Measurements from ENCODE around the gene B3GNT7.

B3GNT7 gene

GRCh38 chr2:231361701-231362554 is 33.6 kb upstream of the B3GNT7 start:
- H3K36me3 ChIP-seq (ENCODE audit: insufficient read depth, low read length) = no peaks in the 10 kb centered on the region
- no peaks in the 10 kb centered on the region for H3K9me3 ChIP-seq (ENCODE audit: insufficient read depth, low read depth, low read length)
- peaks cover 33% of the 10 kb centered on the region for H3K4me1 ChIP-seq (ENCODE audit: insufficient read depth, low read length, poor library complexity, severe bottlenecking)
- H3K4me2 ChIP-seq (ENCODE audit: low read depth, low read length, poor library complexity, severe bottlenecking) = peak overlapping the region; percentile 27
- no peaks in the 10 kb centered on the region for H3K9me2 ChIP-seq (replicated peaks; ENCODE audit: low read depth, low read length)
- H2AFZ ChIP-seq (ENCODE audit: low read length) = peak overlapping the region; percentile 61
- no peaks in the 10 kb centered on the region for H4K20me1 ChIP-seq (ENCODE audit: insufficient read depth, low read length, poor library complexity, severe bottlenecking)
- no peaks in the 10 kb centered on the region for H3K79me2 ChIP-seq (ENCODE audit: insufficient read depth, low read length)
- H3K9ac ChIP-seq (ENCODE audit: low read depth, low read length, poor library complexity, severe bottlenecking) = peak overlapping the region; percentile 51
- H3K4me3 ChIP-seq (ENCODE audit: low read length, poor library complexity, severe bottlenecking) = no peak overlapping the region
- H3F3A ChIP-seq (ENCODE audit: low read depth) = no peaks in the 10 kb centered on the region
- TF ChIP-seq EZH2phosphoT487 (IDR thresholded peaks at IDR 0.05; ENCODE audit: borderline replicate concordance) = no peak
- peak; percentile 46 for TF ChIP-seq CTCF (conservative IDR thresholded peaks at IDR 0.05; ENCODE audit: low read length)
- no peaks in the 10 kb centered on the region for H3K27me3 ChIP-seq (ENCODE audit: insufficient read depth, low read length, poor library complexity, severe bottlenecking)

DNA sequence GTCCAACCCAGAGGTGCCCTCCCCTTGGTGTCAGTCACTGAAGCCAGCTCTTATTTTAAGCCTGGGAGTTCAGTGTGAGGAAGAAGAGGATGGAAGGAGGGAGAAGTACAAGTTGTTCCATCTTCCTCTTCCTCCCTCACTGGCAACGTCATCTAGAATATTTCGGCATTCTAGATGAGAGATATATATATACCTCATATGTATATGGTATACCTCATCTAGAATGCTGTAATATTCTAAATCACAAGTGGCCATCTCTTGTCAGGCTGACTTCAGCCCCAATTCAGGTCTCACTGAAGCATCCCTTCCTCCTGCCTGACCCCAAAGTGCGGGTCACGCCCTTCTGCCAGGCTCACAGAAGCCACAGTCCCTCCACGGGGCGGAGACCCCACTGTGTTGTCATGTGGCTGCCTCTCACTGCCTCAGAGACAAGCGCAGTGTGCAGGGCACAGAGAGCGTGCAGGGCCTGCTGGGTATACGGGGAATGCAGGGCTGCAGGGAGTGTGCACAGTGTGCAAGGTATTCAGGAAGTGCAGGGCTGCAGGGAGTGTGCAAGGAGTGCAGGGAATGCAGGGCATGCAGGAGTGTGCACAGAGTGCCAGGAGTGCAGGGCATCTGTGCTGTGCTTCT is 32.8 kb upstream of the B3GNT7 start:
- Histone ChIP-seq H3K36me3 (ENCODE audit: insufficient read depth, low read length) (no peaks in the 10 kb centered on the region), H3K9me3 (ENCODE audit: insufficient read depth, low read depth, low read length) (no peaks in the 10 kb centered on the region), H3K9ac (ENCODE audit: low read depth, low read length, poor library complexity, severe bottlenecking) (peak overlapping the region; percentile 51), H3K4me3 (ENCODE audit: low read length, poor library complexity, severe bottlenecking) (no peak overlapping the region), H3K9me2 (replicated peaks; ENCODE audit: low read depth, low read length) (no peaks in the 10 kb centered on the region), H2AFZ (ENCODE audit: low read length) (no peak overlapping the region), H4K20me1 (ENCODE audit: insufficient read depth, low read length, poor library complexity, severe bottlenecking) (no peaks in the 10 kb centered on the region), H3K79me2 (ENCODE audit: insufficient read depth, low read length) (no peaks in the 10 kb centered on the region), H3K4me2 (ENCODE audit: low read depth, low read length, poor library complexity, severe bottlenecking) (peak overlapping the region; percentile 27), H3F3A (ENCODE audit: low read depth) (no peaks in the 10 kb centered on the region), H3K4me1 (ENCODE audit: insufficient read depth, low read length, poor library complexity, severe bottlenecking) (peaks cover 33% of the 10 kb centered on the region), H3K27me3 (ENCODE audit: insufficient read depth, low read length, poor library complexity, severe bottlenecking) (no peaks in the 10 kb centered on the region)
- TF ChIP-seq EZH2phosphoT487 (IDR thresholded peaks at IDR 0.05; ENCODE audit: borderline replicate concordance) (no peak), CTCF (conservative IDR thresholded peaks at IDR 0.05; ENCODE audit: low read length) (no peak)

DNA sequence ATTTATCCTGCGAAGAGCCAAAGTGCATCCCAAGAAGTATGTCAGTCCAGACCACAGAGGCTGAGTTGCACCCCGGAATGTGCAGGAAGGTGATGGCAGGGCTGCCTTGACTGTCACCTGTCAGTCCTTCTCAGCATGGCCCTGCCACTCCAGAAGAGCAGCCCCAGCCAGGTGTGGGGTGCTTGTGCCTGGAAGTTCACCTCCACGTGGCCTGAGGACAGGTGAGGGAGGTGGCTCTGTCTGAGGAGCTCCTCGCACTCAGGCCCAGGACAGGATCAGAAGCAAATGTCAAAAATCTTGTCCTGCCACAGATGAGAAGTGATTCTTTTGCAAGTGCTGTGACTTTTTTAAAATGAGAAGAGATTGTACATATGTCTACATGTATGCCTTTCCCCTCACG is 31.4 kb upstream of the B3GNT7 start:
- Histone ChIP-seq H3K4me2 (ENCODE audit: low read depth, low read length, poor library complexity, severe bottlenecking) (no peak overlapping the region), H2AFZ (ENCODE audit: low read length) (no peak overlapping the region), H4K20me1 (ENCODE audit: insufficient read depth, low read length, poor library complexity, severe bottlenecking) (no peaks in the 10 kb centered on the region), H3K79me2 (ENCODE audit: insufficient read depth, low read length) (no peaks in the 10 kb centered on the region), H3K4me1 (ENCODE audit: insufficient read depth, low read length, poor library complexity, severe bottlenecking) (peaks cover 33% of the 10 kb centered on the region), H3K9me3 (ENCODE audit: insufficient read depth, low read depth, low read length) (no peaks in the 10 kb centered on the region), H3K4me3 (ENCODE audit: low read length, poor library complexity, severe bottlenecking) (no peak overlapping the region), H3K27me3 (ENCODE audit: insufficient read depth, low read length, poor library complexity, severe bottlenecking) (no peaks in the 10 kb centered on the region), H3K36me3 (ENCODE audit: insufficient read depth, low read length) (no peaks in the 10 kb centered on the region), H3K9me2 (replicated peaks; ENCODE audit: low read depth, low read length) (no peaks in the 10 kb centered on the region), H3F3A (ENCODE audit: low read depth) (no peaks in the 10 kb centered on the region), H3K9ac (ENCODE audit: low read depth, low read length, poor library complexity, severe bottlenecking) (no peak overlapping the region)
- TF ChIP-seq EZH2phosphoT487 (IDR thresholded peaks at IDR 0.05; ENCODE audit: borderline replicate concordance) = no peak
- TF ChIP-seq CTCF (conservative IDR thresholded peaks at IDR 0.05; ENCODE audit: low read length) = no peak

Data from Loucy (cell line).